GM19193 (cell line): ENCODE measurements around the gene NIPA2.
A peak's percentile ranks its signal among the peaks of the same experiment; 100 is the strongest.

Source experiments
- POLR2A ChIP-seq: IDR thresholded peaks from 4 replicates; pipeline ENCODE4 v1.6.1; 2011; ENCODE audit not compliant: insufficient read depth, insufficient read length; ENCODE audit errors: extremely low read depth

The NIPA2 gene

GRCh38 chr15:22838292-22839042 lies at the start of gene NIPA2:
TSS of gene NIPA2 (plus strand) at chr15:22838666. CDS start at chr15:22851732, 13,066 bp downstream.
- peak; percentile 91 for TF ChIP-seq POLR2A

DNA sequence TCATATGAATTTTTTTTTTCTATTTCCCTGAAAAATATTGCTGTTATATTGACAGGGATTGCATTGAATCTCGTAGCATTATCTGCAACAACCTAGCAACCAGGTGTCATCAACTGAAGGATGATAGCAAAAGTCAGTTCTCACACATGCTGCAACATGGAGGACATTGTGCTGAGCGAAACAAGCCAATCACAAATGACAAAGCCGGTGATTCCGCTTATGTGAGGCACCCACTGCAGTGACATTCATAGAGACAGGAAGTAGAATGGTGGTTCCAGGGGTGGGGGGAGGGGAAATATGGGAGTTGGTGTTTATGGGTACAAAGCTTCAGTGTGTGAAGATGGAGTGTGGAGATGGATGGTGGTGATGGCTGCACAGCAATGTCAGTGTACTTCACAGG lies 44.4 kb upstream of the NIPA2 start:
- no peak for TF ChIP-seq POLR2A

GRCh38 chr15:22794621-22795167 lies 43.8 kb upstream of the NIPA2 start:
- no peak for TF ChIP-seq POLR2A

DNA sequence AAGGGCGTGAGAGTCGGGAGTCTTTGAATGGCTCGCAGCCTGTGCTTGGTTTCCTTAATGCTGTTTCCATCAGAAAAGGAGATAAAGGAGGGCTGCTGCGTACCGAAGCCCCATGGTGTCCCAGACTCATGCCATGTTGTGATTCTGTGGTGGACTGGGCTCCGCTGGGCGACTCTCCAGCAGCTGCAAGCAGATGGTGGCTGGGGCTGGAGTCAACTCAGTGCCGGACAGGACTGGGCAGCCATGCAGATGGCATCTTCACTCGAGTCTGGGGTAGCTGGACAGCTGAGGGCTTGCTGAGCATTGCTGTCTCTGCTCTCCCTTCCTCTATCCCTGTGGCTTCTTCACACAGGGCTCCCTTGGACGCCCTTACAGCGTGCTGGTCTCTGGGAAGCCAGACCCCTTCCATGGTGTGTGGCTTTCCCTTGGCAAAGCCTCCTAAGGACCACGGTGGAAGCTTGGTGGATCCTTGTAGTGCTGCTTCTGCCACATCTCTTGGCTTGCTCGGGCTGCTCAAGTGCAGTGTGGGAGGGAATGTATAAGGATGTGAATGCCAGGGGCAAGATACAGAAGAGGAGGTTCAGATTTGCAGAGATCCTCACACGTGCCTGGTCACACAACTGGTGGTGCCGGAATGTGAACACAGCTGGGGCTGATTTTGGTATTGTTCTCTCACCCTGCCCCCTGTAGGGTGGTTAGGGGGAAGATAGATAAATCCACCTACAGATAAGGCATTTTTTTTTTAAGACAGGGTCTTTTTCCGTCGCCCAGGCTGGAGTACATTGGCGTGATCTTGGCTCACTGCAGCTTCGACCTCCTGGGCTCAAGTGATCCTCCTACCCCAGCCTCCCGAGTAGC lies 43.0 kb upstream of the NIPA2 start:
- no peak for TF ChIP-seq POLR2A

DNA sequence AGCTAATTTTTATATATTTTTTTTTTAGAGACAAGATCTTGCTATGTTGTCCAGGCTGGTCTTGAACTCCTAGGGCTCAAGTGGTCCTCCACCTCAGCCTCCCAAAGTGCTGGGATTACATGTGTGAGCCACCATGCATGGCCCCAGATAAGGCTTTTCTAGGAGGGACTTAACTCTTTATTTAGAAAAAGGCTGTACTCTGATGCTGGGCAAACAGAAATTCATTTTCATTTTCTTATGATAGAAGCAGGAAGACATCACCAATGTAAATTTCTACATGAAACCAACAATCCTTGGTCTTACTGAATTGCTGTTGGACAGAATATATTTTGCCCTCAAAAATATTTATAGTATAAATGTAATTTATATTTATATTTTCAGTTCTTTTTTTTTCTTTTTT lies 42.4 kb upstream of the NIPA2 start:
- TF ChIP-seq POLR2A, result no peak

- no peak for TF ChIP-seq POLR2A
Observed at GRCh38 chr15:22799902-22800301, 38.6 kb upstream of the NIPA2 start.

GRCh38 chr15:22806156-22806555 lies 32.3 kb upstream of the NIPA2 start:
- no peak for TF ChIP-seq POLR2A

DNA sequence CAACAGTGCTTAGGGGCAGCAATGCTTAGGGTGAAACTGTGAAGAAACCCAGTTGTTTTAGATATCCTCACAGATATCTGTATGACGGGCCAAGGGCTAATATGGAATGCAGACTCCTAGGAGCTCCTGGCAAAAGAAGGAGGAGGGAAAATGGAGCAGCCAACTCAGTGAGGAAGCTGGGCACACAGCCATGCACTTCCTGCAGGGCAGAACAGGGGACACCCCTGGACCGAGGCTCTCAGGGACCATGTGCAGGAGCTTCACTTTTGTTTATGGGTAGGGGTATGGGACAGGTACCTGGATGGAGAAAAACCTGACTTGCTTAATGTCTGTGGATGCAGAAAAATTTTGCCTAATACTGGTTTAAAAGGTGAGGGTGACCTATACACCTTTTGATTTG lies 31.8 kb upstream of the NIPA2 start:
- no peak for TF ChIP-seq POLR2A

- TF ChIP-seq POLR2A, result no peak
Observed at GRCh38 chr15:22808240-22808639, 30.2 kb upstream of the NIPA2 start.

DNA sequence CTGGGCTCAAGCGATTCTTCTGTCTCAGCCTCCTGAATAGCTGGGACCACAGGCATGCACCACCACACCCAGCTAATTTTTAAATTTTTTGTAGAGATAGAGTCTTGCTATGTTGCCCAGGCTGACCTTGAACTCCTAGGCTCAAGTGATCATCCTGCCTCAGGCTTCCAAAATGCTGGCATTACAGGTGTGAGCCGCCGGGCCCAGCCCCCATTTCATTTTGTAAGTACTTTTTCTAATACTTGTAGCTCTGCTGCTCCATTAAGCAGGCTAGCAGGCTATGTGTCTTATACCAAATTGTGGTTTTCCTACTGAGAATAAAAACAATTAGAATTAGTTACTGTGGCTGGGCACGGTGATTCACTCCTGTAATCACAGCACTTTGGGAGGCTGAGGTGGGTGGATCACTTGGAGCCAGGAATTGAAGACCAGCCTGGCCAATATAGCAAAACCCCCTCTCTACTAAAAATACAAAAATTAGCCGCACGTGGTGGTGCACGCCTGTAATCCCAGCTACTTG lies 29.6 kb upstream of the NIPA2 start:
- TF ChIP-seq POLR2A, result no peak

- TF ChIP-seq POLR2A, result no peak
Observed at GRCh38 chr15:22810033-22810852, 28.2 kb upstream of the NIPA2 start.

- no peak for TF ChIP-seq POLR2A
Observed at GRCh38 chr15:22810853-22811338, 27.6 kb upstream of the NIPA2 start.

- TF ChIP-seq POLR2A, result no peak
Observed at GRCh38 chr15:22811640-22812039, 26.8 kb upstream of the NIPA2 start.

DNA sequence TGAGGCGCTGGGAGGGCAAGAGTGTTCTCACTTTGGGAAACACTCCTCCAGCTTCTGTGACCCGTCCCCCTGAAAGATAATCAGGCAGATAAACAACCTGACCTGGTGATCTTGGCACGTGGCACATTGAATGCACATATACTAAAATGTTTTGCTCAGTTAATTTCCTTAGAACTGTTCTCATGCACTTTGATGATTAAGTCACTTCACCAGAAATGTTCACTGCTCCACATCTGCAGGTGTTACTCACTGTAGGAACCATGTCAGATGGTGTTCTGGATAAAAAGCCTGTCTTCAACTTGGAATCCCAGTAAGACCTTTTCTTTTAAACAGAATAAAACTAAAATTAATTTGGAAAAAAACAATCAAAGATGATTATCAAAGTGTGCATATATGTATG lies 24.6 kb upstream of the NIPA2 start:
- TF ChIP-seq POLR2A, result no peak

DNA sequence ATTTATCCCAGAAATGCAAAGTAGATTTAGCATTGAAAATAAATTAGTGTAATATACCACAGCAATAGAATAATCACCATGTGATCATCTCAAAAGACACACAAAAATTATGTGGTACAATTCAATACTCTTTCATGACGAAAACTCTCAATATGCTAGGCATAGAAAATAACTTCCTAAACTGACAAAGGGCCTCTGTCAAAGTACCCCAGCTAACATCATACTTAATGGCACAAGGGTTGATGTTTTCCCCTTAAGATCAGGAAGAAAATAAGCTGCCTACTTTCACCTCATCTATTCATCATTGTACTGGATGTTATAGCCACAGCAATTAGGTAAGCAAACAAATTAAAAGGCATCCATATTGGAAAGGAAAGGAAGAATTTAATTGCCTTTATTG lies 22.7 kb upstream of the NIPA2 start:
- TF ChIP-seq POLR2A, result no peak

DNA sequence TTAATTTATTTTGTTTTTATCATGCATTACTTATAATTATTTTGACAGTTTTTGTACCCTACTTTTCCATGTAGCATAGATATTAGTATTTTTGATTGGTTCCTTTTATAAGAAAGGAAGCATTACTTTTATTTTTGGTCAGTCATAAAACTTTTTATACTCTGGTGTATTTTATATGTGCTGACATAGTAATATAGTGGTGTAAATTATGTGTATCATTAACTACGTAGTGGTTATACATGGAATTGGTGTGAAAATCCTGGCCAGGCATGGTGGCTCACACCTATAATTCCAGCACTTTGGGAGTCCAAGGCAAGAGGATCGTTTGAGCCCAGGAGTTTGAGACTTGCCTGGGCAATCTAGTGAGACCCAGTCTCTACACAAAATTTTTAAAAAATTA lies 18.8 kb upstream of the NIPA2 start:
- no peak for TF ChIP-seq POLR2A
